NCI-H128 (cell line): ENCODE data around the gene BIRC2.
A peak's percentile ranks its signal among the peaks of the same experiment; 100 is the strongest.
"Not testable (repeated sequence)": the region's sequence is repeated elsewhere in the genome, so short reads cannot be mapped to it uniquely, and the experiment has no call there.

Source experiments
- DNase-seq: peaks from one replicate; lab custom pipeline; 2025; ENCODE audit not compliant: unreplicated experiment; lab: John Stamatoyannopoulos, UW

Gene BIRC2

GRCh38 chr11:102346748-102347461, at the start of gene BIRC2:
Gene BIRC2, plus strand, starts transcription at chr11:102347214. Its CDS starts 2,641 bp downstream, at chr11:102349855.
- peak; percentile 85 for DNase-seq

- DNase-seq = not testable (repeated sequence)
Observed at GRCh38 chr11:102300837-102301236, 46.2 kb upstream of the BIRC2 start.

GRCh38 chr11:102302241-102302640, 44.8 kb upstream of the BIRC2 start:
- DNase-seq = no peak

GRCh38 chr11:102304686-102305085, 42.3 kb upstream of the BIRC2 start:
- DNase-seq = no peak

- DNase-seq = no peak
Observed at GRCh38 chr11:102305352-102306047, 41.5 kb upstream of the BIRC2 start.

GRCh38 chr11:102306048-102306597, 40.9 kb upstream of the BIRC2 start:
- DNase-seq = no peak

- no peak for DNase-seq
Observed at GRCh38 chr11:102306817-102307726, 39.9 kb upstream of the BIRC2 start.

- DNase-seq = no peak
Observed at GRCh38 chr11:102307727-102308038, 39.3 kb upstream of the BIRC2 start.

GRCh38 chr11:102309621-102310541, 37.1 kb upstream of the BIRC2 start:
- DNase-seq = no peak

- no peak for DNase-seq
Observed at GRCh38 chr11:102312667-102313066, 34.3 kb upstream of the BIRC2 start.

GRCh38 chr11:102313238-102313940, 33.6 kb upstream of the BIRC2 start:
- DNase-seq = no peak

- no peak for DNase-seq
Observed at GRCh38 chr11:102314784-102315183, 32.2 kb upstream of the BIRC2 start.

- no peak for DNase-seq
Observed at GRCh38 chr11:102316346-102316904, 30.6 kb upstream of the BIRC2 start.

GRCh38 chr11:102317099-102317767, 29.8 kb upstream of the BIRC2 start, which contains the start of gene BIRC3:
Gene BIRC3, plus strand, starts transcription at chr11:102317484. Its CDS starts 7,026 bp downstream, at chr11:102324510.
- peak; percentile 57 for DNase-seq

- no peak for DNase-seq
Observed at GRCh38 chr11:102317768-102318103, 29.3 kb upstream of the BIRC2 start.

- no peak for DNase-seq
Observed at GRCh38 chr11:102318469-102318868, 28.5 kb upstream of the BIRC2 start.

- no peak for DNase-seq
Observed at GRCh38 chr11:102319544-102319943, 27.5 kb upstream of the BIRC2 start.

- no peak for DNase-seq
Observed at GRCh38 chr11:102320188-102320587, 26.8 kb upstream of the BIRC2 start.

- DNase-seq = no peak
Observed at GRCh38 chr11:102320679-102321078, 26.3 kb upstream of the BIRC2 start.
